A549 (cell line): ENCODE results near the gene PDCD10. TPM values are rescaled to one million over a fixed set of nuclear protein-coding genes. Genes with fewer than 3 reads are reported as not detected.

ENCODE experiments used
- ATAC-seq, 2 experiments: fragments of 200-7000 bp in 1 of 2; fragments of >200 bp in 1 of 2; cut with Nextera tagmentation in 1 of 2; cut with Tn5 transposase in 1 of 2; 3 replicates each; pipeline versions ENCODE4 v1.8.0 to v1.9.1; 2018 to 2020; ENCODE audit warnings: mild to moderate bottlenecking in 1 of 2, moderate library complexity in 1 of 2
- CTCF ChIA-PET: fragments of 300-600 bp; sonication (Branson Sonifier 250); formaldehyde crosslinking; extraction: SDS; loops from one replicate; lab custom pipeline; 2021; ENCODE audit warnings: antibody characterized with exemption, inconsistent platforms; lab: Yijun Ruan, JAX
- POLR2A ChIA-PET: fragments of 350-600 bp; formaldehyde crosslinking; extraction: SDS; loops from one replicate; lab custom pipeline; 2021; ENCODE audit warnings: antibody characterized with exemption, inconsistent platforms; lab: Yijun Ruan, JAX
- DNase-seq, 2 experiments: peaks; one replicate each; pipeline versions ENCODE4 v3.0.0 to v3.0.0-alpha.2; 2011 to 2016; ENCODE audit warnings: low read depth in 1 of 2, low spot score in 1 of 2
- FAIRE-seq: peaks from 2 replicates; lab custom pipeline; 2011; peaks lifted over from hg19 to GRCh38; lab: Jason Lieb, UNC
- H3K27ac ChIP-seq, 2 experiments: fragments of >200 bp; sonication (Bioruptor Twin); formaldehyde crosslinking; 3 replicates each; pipeline ENCODE4 v1.5.1; 2016 to 2017
- H3K4me1 ChIP-seq: fragments of >200 bp; sonication (Bioruptor Twin); formaldehyde crosslinking; 3 replicates; pipeline ENCODE4 v1.6.1; 2016
- H3K4me2 ChIP-seq: fragments of >200 bp; sonication (Bioruptor Twin); formaldehyde crosslinking; 3 replicates; pipeline ENCODE4 v1.6.1; 2016
- H3K4me3 ChIP-seq: fragments of >200 bp; sonication (Bioruptor Twin); formaldehyde crosslinking; 3 replicates; pipeline ENCODE4 v1.5.1; 2016
- H3K9me3 ChIP-seq: fragments of >200 bp; sonication (Bioruptor Twin); formaldehyde crosslinking; 3 replicates; pipeline ENCODE4 v1.6.1; 2016
- BCL3 ChIP-seq: fragments of >200 bp; sonication (Bioruptor Twin); formaldehyde crosslinking; IDR thresholded peaks from 3 replicates; pipeline ENCODE4 v1.6.1; 2016
- CEBPB ChIP-seq, 2 experiments: fragments of >200 bp in 1 of 2; sonication (Bioruptor Twin) in 1 of 2; formaldehyde crosslinking in 1 of 2; IDR thresholded peaks; 2 replicates each; pipeline ENCODE4 v1.6.1; 2012 to 2016
- FOSL2 ChIP-seq, 2 experiments: fragments of 450-650 bp in 1 of 2; fragments of >200 bp in 1 of 2; sonication (Bioruptor Twin) in 1 of 2; formaldehyde crosslinking; IDR thresholded peaks; 2 replicates each; pipeline versions ENCODE4 v1.5.0 to v1.6.1; 2016 to 2020; ENCODE audit warnings: mild to moderate bottlenecking in 1 of 2, moderate library complexity in 1 of 2
- HOXB13 ChIP-seq: fragments of 250-450 bp; sonication (Bioruptor Pico); IDR thresholded peaks from 2 replicates; pipeline ENCODE4 v1.5.0; 2020; ENCODE audit warnings: low read depth, mild to moderate bottlenecking, moderate library complexity
- HOXB5 ChIP-seq: fragments of 250-450 bp; sonication (Bioruptor Pico); IDR thresholded peaks from 2 replicates; pipeline ENCODE4 v1.5.0; 2020; ENCODE audit warnings: mild to moderate bottlenecking, moderate library complexity
- MAZ ChIP-seq: fragments of 150-350 bp; IDR thresholded peaks from 2 replicates; pipeline ENCODE4 v1.6.1; 2014; ENCODE audit warnings: antibody characterized with exemption, low read depth, low read length, borderline replicate concordance
- NFE2L2 ChIP-seq: fragments of 150-350 bp; conservative IDR thresholded peaks from 2 replicates; pipeline ENCODE4 v1.6.1; 2014; ENCODE audit warnings: low read length
- NPAS2 ChIP-seq: fragments of 250-450 bp; sonication (Bioruptor Pico); IDR thresholded peaks from 2 replicates; pipeline ENCODE4 v1.8.0; 2022; ENCODE audit warnings: mild to moderate bottlenecking, moderate library complexity, borderline replicate concordance
- POLR2A ChIP-seq: IDR thresholded peaks from 2 replicates; pipeline ENCODE4 v1.6.1; 2012; ENCODE audit warnings: mild to moderate bottlenecking, low read length
- POLR2AphosphoS2 ChIP-seq: conservative IDR thresholded peaks from 2 replicates; pipeline ENCODE4 v1.6.1; 2012; ENCODE audit warnings: low read length, improper control_type of control experiment, inconsistent platforms
- RAD21 ChIP-seq, 2 experiments: fragments of >200 bp in 1 of 2; sonication (Bioruptor Twin) in 1 of 2; formaldehyde crosslinking in 1 of 2; IDR thresholded peaks in 1 of 2; conservative IDR thresholded peaks in 1 of 2; 2 replicates in 1 of 2; 3 replicates in 1 of 2; pipeline ENCODE4 v1.6.1; 2012 to 2018; ENCODE audit warnings: inconsistent platforms in 1 of 2
- SMC3 ChIP-seq: fragments of >200 bp; sonication (Bioruptor Twin); formaldehyde crosslinking; IDR thresholded peaks from 3 replicates; pipeline ENCODE4 v1.6.1; 2018; ENCODE audit warnings: inconsistent platforms
- TFCP2L1 ChIP-seq: fragments of 250-450 bp; sonication (Bioruptor Pico); IDR thresholded peaks from 2 replicates; pipeline ENCODE4 v1.5.0; 2021; ENCODE audit warnings: mild to moderate bottlenecking
- TP53 ChIP-seq: fragments of 250-450 bp; sonication (Bioruptor Pico); IDR thresholded peaks from 2 replicates; pipeline ENCODE4 v1.5.0; 2021; ENCODE audit warnings: mild to moderate bottlenecking, moderate library complexity
- ZNF302 ChIP-seq: fragments of 250-450 bp; sonication (Bioruptor Pico); IDR thresholded peaks from 2 replicates; pipeline ENCODE4 v1.9.0; 2021; ENCODE audit warnings: inconsistent platforms, mild to moderate bottlenecking, moderate library complexity
- WGBS: methylation state at CpG from one replicate; pipeline ENCODE4 v1.1.6; 2017; ENCODE audit errors: missing lambda C conversion rate; 5-methylcytosine and 5-hydroxymethylcytosine counted together
- polyA plus RNA-seq, 4 experiments: library from polyadenylated mRNA; depleted of rRNA in 3 of 4; stranded (reverse); fragments of >200 nt; fragmentation: RNase III in 1 of 4; extraction: RNeasy Plus Mini Kit Qiagen cat#74134 plus additional on column Dnase treatment in 1 of 4; gene quantifications; 2 replicates in 3 of 4; 3 replicates in 1 of 4; pipeline ENCODE4 v1.2.3, GENCODE V29; 2011 to 2017
- TF ChIP-seq, protein P1 (sequence below): fragments of 250-450 bp; sonication (Bioruptor Pico); IDR thresholded peaks from 2 replicates; pipeline ENCODE4 v1.5.0; 2020; ENCODE audit warnings: low read depth, mild to moderate bottlenecking, moderate library complexity
- TF ChIP-seq, protein P2 (sequence below): fragments of 250-450 bp; sonication (Bioruptor Pico); IDR thresholded peaks from 2 replicates; pipeline ENCODE4 v1.5.0; 2021; ENCODE audit warnings: mild to moderate bottlenecking, moderate library complexity, borderline replicate concordance

PDCD10 gene
- polyA plus RNA-seq, 2 of the 4 experiments (the other 2 are of a cell fraction), result 53.7 to 100 TPM

DNA sequence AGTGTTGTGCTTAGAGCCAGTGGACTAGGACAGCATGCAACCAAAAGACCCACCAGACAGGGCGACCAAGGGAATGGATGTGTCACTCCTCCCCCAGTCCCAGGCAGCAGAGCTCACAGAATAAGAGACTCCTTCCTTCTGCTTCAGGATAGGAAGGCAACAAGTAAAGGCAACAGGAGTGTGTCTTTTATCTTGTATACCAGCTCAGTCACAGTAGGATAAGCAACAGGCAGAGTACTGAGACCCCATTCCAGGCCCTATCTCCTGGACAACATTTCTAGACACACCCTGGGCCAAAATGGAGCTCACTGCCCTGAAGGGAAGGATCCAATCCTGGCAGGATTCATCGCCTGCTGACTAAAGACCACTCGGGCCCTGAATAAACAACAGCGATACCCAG lies 25.0 kb downstream of the PDCD10 start (continued):
- TF ChIP-seq, protein P1, sequence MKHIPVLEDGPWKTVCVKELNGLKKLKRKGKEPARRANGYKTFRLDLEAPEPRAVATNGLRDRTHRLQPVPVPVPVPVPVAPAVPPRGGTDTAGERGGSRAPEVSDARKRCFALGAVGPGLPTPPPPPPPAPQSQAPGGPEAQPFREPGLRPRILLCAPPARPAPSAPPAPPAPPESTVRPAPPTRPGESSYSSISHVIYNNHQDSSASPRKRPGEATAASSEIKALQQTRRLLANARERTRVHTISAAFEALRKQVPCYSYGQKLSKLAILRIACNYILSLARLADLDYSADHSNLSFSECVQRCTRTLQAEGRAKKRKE (CRISPR knock-in tag), result no peak

DNA sequence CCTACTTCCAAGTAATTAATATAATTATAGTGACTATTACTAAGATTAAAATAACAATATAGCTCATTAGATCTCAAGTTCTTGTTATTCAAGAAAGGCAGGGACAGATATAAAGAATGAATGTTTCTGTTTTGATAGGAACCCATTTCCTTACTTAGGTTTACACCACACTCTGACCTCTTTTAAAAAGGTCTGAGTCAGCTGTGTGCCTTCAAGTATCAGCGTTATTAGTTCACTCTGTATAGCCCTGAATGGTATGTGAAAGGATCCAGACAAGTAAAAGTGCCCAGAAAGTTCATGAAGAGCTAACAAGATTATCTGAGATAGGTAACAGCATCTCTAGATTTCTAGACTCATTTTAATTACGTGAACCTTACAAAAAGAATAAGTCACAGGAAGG lies 28.9 kb downstream of the PDCD10 start:
- Histone ChIP-seq H3K4me2 (no peak overlapping the region; the same call in 2 of the 3 replicates), H3K4me3 (no peak overlapping the region), H3K27ac (no peak overlapping the region), H3K4me1 (peaks cover 17% of the 10 kb centered on the region; the same call in 2 of the 3 replicates), H3K9me3 (no peaks in the 10 kb centered on the region)
- ChIA-PET CTCF (interaction anchor here (1.1 kb wide), 1 partner anchor 20 kb away, joined by 3 read pairs; no protein-coding TSS in a partner anchor), POLR2A (no interaction called here)
- FAIRE-seq (no peak), DNase-seq (no peak), ATAC-seq (no peak)
- 69% methylated on average over 2 of the region's 2 CpGs for WGBS
- TF ChIP-seq TFCP2L1 (CRISPR knock-in tag), result no peak
- no peak for TF ChIP-seq ZNF302
- TF ChIP-seq, protein P1 (CRISPR knock-in tag), result no peak
- no peak for TF ChIP-seq NFE2L2
- TF ChIP-seq SMC3, result no peak

DNA sequence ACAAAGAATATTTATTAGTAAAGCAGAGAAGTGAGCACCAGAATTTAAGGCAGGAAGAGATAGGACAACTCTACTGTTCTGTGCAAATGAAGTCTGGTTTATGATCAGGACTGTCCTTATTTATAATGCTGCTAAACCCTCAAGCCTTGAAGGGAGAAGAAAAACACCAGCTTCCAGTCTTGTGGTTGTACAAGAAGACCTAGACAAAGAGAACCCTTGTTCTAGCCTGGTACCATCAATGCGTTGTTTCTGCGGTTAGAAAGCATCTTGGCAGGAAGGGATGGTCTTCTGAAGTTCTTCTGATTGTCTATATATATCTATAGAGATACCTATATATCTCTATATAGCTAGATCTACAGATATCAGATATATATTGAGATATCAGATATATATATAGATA lies 33.8 kb downstream of the PDCD10 start:
- H3K4me3 ChIP-seq, result no peak overlapping the region
- 91% methylated on average over 2 of the region's 2 CpGs for WGBS
- no peaks in the 10 kb centered on the region for H3K9me3 ChIP-seq
- no peak overlapping the region for H3K4me2 ChIP-seq
- FAIRE-seq (no peak), ATAC-seq (no peak), DNase-seq (no peak)
- no peak for TF ChIP-seq CEBPB (IDR thresholded peaks at IDR 0.05)
- no peak for TF ChIP-seq NPAS2 (CRISPR knock-in tag)
- no peak for TF ChIP-seq FOSL2 (IDR thresholded peaks at IDR 0.05)
- no peak for TF ChIP-seq FOSL2 (CRISPR knock-in tag; IDR thresholded peaks at IDR 0.05)
- POLR2A ChIA-PET, result no interaction called here
- CTCF ChIA-PET, result interaction anchor here (1.1 kb wide), 1 partner anchor 16 kb away, joined by 4 read pairs; no protein-coding TSS in a partner anchor
- H3K27ac ChIP-seq, result no peak overlapping the region
- H3K4me1 ChIP-seq, result peaks cover 15% of the 10 kb centered on the region; the same call in 2 of the 3 replicates

DNA sequence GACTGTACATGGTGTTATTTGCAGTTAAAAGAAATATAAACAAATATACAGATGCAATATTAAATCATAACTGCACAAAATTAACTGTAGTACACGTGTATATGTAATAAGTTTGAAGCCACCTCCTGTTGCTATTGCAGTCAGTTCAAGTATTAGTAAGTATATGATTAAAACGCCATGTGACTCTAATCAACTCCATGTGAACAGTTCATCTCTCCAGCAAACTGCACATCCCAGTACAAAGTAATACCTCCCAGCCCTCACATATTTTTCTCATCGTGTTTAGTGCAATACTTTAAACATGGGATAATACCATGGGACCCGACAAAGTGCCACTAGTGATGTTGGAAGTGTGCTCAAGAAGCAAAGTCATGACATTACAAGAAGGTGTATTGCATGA lies 34.6 kb downstream of the PDCD10 start:
- ATAC-seq, result no peak
- TF ChIP-seq BCL3, result no peak
- TF ChIP-seq, protein P2, sequence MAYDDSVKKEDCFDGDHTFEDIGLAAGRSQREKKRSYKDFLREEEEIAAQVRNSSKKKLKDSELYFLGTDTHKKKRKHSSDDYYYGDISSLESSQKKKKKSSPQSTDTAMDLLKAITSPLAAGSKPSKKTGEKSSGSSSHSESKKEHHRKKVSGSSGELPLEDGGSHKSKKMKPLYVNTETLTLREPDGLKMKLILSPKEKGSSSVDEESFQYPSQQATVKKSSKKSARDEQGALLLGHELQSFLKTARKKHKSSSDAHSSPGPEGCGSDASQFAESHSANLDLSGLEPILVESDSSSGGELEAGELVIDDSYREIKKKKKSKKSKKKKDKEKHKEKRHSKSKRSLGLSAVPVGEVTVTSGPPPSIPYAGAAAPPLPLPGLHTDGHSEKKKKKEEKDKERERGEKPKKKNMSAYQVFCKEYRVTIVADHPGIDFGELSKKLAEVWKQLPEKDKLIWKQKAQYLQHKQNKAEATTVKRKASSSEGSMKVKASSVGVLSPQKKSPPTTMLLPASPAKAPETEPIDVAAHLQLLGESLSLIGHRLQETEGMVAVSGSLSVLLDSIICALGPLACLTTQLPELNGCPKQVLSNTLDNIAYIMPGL (CRISPR knock-in tag), result no peak
- TF ChIP-seq NFE2L2, result no peak
- no peak overlapping the region for H3K27ac ChIP-seq
- ChIA-PET POLR2A (no interaction called here), CTCF (interaction anchor here (1.1 kb wide), 1 partner anchor 15 kb away, joined by 4 read pairs; no protein-coding TSS in a partner anchor)
- no peaks in the 10 kb centered on the region for H3K9me3 ChIP-seq
- no peak overlapping the region for H3K4me3 ChIP-seq
- WGBS, result 91% methylated on average over 4 of the region's 4 CpGs
- no peak for FAIRE-seq
- DNase-seq, result no peak
- H3K4me2 ChIP-seq, result no peak overlapping the region
- peaks cover 7% of the 10 kb centered on the region; the same call in 1 of the 3 replicates for H3K4me1 ChIP-seq

GRCh38 chr3:167694121-167694520 lies 40.6 kb downstream of the PDCD10 start:
- DNase-seq (no peak), ATAC-seq (no peak), FAIRE-seq (no peak)
- WGBS, result 95% methylated on average over 2 of the region's 2 CpGs
- ChIA-PET CTCF (interaction anchor here (1.5 kb wide), 1 partner anchor 10 kb away, joined by 6 read pairs; no protein-coding TSS in a partner anchor), POLR2A (no interaction called here)
- no peak overlapping the region for H3K4me2 ChIP-seq
- H3K9me3 ChIP-seq, result no peaks in the 10 kb centered on the region
- no peaks in the 10 kb centered on the region for H3K4me1 ChIP-seq
- H3K27ac ChIP-seq, result no peak overlapping the region
- TF ChIP-seq POLR2A (no peak), HOXB5 (CRISPR knock-in tag) (no peak), POLR2AphosphoS2 (no peak), MAZ (no peak), RAD21 (conservative IDR thresholded peaks at IDR 0.05 in 1 of 2, IDR thresholded peaks at IDR 0.05 in 1 of 2) (no peak), HOXB13 (CRISPR knock-in tag) (no peak), TP53 (no peak)
- no peak overlapping the region for H3K4me3 ChIP-seq
